Osteoblast (primary cell): ENCODE results near the gene HSPA1A. TPM values are rescaled to one million over a fixed set of nuclear protein-coding genes. Genes with fewer than 3 reads are reported as not detected.
A peak's percentile ranks its signal among the peaks of the same experiment; 100 is the strongest.

Experiments used
- DNase-seq: peaks from one replicate; pipeline ENCODE4 v3.0.0; 2011; ENCODE audit warnings: low spot score, mixed read lengths; ENCODE audit not compliant: insufficient read length; ENCODE audit errors: missing footprints
- H2AFZ ChIP-seq: 2 replicates; pipeline ENCODE4 v1.6.0; 2011; ENCODE audit warnings: mild to moderate bottlenecking, low read length
- H3K27ac ChIP-seq: 2 replicates; pipeline ENCODE4 v1.5.1; 2011; ENCODE audit warnings: mild to moderate bottlenecking, low read depth, low read length, moderate library complexity
- H3K27me3 ChIP-seq: 2 replicates; pipeline ENCODE4 v1.6.0; 2012; ENCODE audit warnings: mild to moderate bottlenecking, control low read depth, inconsistent platforms, low read length, moderate library complexity; ENCODE audit not compliant: insufficient read depth
- H3K36me3 ChIP-seq: 2 replicates; pipeline ENCODE4 v1.5.1; 2011; ENCODE audit warnings: mild to moderate bottlenecking, low read length, control low read depth, moderate library complexity; ENCODE audit not compliant: insufficient read depth
- H3K4me1 ChIP-seq: 2 replicates; pipeline ENCODE4 v1.5.1; 2011; ENCODE audit warnings: mild to moderate bottlenecking, low read length, control low read depth, moderate library complexity; ENCODE audit not compliant: insufficient read depth
- H3K4me2 ChIP-seq: 2 replicates; pipeline ENCODE4 v1.6.0; 2011; ENCODE audit warnings: mild to moderate bottlenecking, low read length; ENCODE audit not compliant: insufficient read depth
- H3K4me3 ChIP-seq: fragments of 200-600 bp; sonication (generic); 3 replicates; pipeline ENCODE4 v1.5.1; 2012; ENCODE audit warnings: mild to moderate bottlenecking, low read length, inconsistent platforms; ENCODE audit not compliant: insufficient read depth
- H3K79me2 ChIP-seq: 2 replicates; pipeline ENCODE4 v1.6.0; 2012; ENCODE audit warnings: mild to moderate bottlenecking, low read length, control low read depth, inconsistent platforms; ENCODE audit not compliant: insufficient read depth
- H3K9me3 ChIP-seq: 2 replicates; pipeline ENCODE4 v1.5.1; 2011; ENCODE audit warnings: low read depth, low read length, control low read depth
- H4K20me1 ChIP-seq: 2 replicates; pipeline ENCODE4 v1.6.0; 2012; ENCODE audit warnings: mild to moderate bottlenecking, low read length, control low read depth; ENCODE audit not compliant: insufficient read depth
- total RNA-seq: library from RNA; depleted of rRNA; stranded (reverse); fragments of >200 nt; gene quantifications from 2 replicates; pipeline ENCODE4 v1.2.3, GENCODE V29; 2012
- TF ChIP-seq, protein P1 (sequence below): IDR thresholded peaks from 2 replicates; pipeline ENCODE4 v1.5.1; 2011; ENCODE audit warnings: mild to moderate bottlenecking, low read depth, low read length, moderate library complexity; ENCODE audit errors: extremely low read depth

The HSPA1A gene
- total RNA-seq, 1 donor = 36.9 TPM

- Histone ChIP-seq H3K4me2 (no peak overlapping the region), H3K79me2 (no peaks in the 10 kb centered on the region), H3K27ac (no peak overlapping the region), H3K27me3 (no peaks in the 10 kb centered on the region), H3K36me3 (peaks cover 51% of the 10 kb centered on the region), H3K4me3 (no peak overlapping the region), H2AFZ (no peak overlapping the region), H4K20me1 (peaks cover 3% of the 10 kb centered on the region), H3K4me1 (peaks cover 12% of the 10 kb centered on the region), H3K9me3 (no peaks in the 10 kb centered on the region)
- peak; percentile 57 for DNase-seq
- TF ChIP-seq, protein P1, sequence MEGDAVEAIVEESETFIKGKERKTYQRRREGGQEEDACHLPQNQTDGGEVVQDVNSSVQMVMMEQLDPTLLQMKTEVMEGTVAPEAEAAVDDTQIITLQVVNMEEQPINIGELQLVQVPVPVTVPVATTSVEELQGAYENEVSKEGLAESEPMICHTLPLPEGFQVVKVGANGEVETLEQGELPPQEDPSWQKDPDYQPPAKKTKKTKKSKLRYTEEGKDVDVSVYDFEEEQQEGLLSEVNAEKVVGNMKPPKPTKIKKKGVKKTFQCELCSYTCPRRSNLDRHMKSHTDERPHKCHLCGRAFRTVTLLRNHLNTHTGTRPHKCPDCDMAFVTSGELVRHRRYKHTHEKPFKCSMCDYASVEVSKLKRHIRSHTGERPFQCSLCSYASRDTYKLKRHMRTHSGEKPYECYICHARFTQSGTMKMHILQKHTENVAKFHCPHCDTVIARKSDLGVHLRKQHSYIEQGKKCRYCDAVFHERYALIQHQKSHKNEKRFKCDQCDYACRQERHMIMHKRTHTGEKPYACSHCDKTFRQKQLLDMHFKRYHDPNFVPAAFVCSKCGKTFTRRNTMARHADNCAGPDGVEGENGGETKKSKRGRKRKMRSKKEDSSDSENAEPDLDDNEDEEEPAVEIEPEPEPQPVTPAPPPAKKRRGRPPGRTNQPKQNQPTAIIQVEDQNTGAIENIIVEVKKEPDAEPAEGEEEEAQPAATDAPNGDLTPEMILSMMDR = no peak
Observed at GRCh38 chr6:31779908-31780307, 35.4 kb upstream of the HSPA1A start.

- H3K4me1 ChIP-seq = peaks cover 12% of the 10 kb centered on the region
- DNase-seq = peak; percentile 55
- H3K9me3 ChIP-seq = no peaks in the 10 kb centered on the region
- H3K27me3 ChIP-seq = no peaks in the 10 kb centered on the region
- H4K20me1 ChIP-seq = peaks cover 3% of the 10 kb centered on the region
- H3K36me3 ChIP-seq = peaks cover 59% of the 10 kb centered on the region
- H3K4me2 ChIP-seq = no peak overlapping the region
- H2AFZ ChIP-seq = no peak overlapping the region
- H3K79me2 ChIP-seq = no peaks in the 10 kb centered on the region
- H3K4me3 ChIP-seq = no peak overlapping the region
- no peak overlapping the region for H3K27ac ChIP-seq
- TF ChIP-seq, protein P1 = no peak
Observed at GRCh38 chr6:31780507-31781243, 34.7 kb upstream of the HSPA1A start.

- Histone ChIP-seq H3K27me3 (no peaks in the 10 kb centered on the region), H3K4me3 (no peak overlapping the region), H2AFZ (no peak overlapping the region), H4K20me1 (peaks cover 3% of the 10 kb centered on the region), H3K79me2 (no peaks in the 10 kb centered on the region), H3K36me3 (peaks cover 60% of the 10 kb centered on the region), H3K4me1 (peaks cover 12% of the 10 kb centered on the region), H3K4me2 (no peak overlapping the region), H3K27ac (no peak overlapping the region), H3K9me3 (no peaks in the 10 kb centered on the region)
- TF ChIP-seq, protein P1 = no peak
- DNase-seq = peak; percentile 63
Observed at GRCh38 chr6:31781244-31782125, 33.9 kb upstream of the HSPA1A start.
